Skeletal muscle cell (primary cell): Measurements from ENCODE around the gene RILP.
A peak's percentile ranks its signal among the peaks of the same experiment; 100 is the strongest.

ENCODE experiments used
- DNase-seq: peaks from one replicate; pipeline ENCODE4 v3.0.0-alpha.2; 2010; ENCODE audit warnings: low read depth
- H3K4me3 ChIP-seq: 2 replicates; pipeline ENCODE4 v1.5.1; 2011; ENCODE audit warnings: low read depth, mild to moderate bottlenecking, control low read depth, low read length, moderate library complexity

The RILP gene

GRCh38 chr17:1648963-1649843 is 463 bp downstream of the RILP start:
- H3K4me3 ChIP-seq, result peak overlapping the region; percentile 58
- peak; percentile 77 for DNase-seq

- peak overlapping the region; percentile 53 for H3K4me3 ChIP-seq
- no peak for DNase-seq
Measured at GRCh38 chr17:1648173-1648962, 1.3 kb downstream of the RILP start.

- H3K4me3 ChIP-seq, result no peak overlapping the region
- DNase-seq, result no peak
Measured at GRCh38 chr17:1647802-1648171, 1.9 kb downstream of the RILP start.

- no peak overlapping the region for H3K4me3 ChIP-seq
- no peak for DNase-seq
Measured at GRCh38 chr17:1646199-1646875, 3.3 kb downstream of the RILP start.

GRCh38 chr17:1645207-1646171 is 4.2 kb downstream of the RILP start, which contains the start of gene SCARF1:
TSS of gene SCARF1 (minus strand) at chr17:1645732. CDS start at chr17:1645697, 35 bp downstream.
- H3K4me3 ChIP-seq, result no peak within 1 kb of the TSS
- DNase-seq, result no peak

- DNase-seq, result no peak
- H3K4me3 ChIP-seq, result no peak overlapping the region
Measured at GRCh38 chr17:1644493-1645206, 5.0 kb downstream of the RILP start.

- no peak for DNase-seq
- peak overlapping the region; percentile 35 for H3K4me3 ChIP-seq
Measured at GRCh38 chr17:1643999-1644492, 5.6 kb downstream of the RILP start.

GRCh38 chr17:1643293-1643998 is 6.2 kb downstream of the RILP start:
- peak overlapping the region; percentile 35 for H3K4me3 ChIP-seq
- no peak for DNase-seq

GRCh38 chr17:1641065-1641403 is 8.6 kb downstream of the RILP start:
- no peak overlapping the region for H3K4me3 ChIP-seq
- DNase-seq, result no peak

- DNase-seq, result no peak
- H3K4me3 ChIP-seq, result no peak overlapping the region
Measured at GRCh38 chr17:1640329-1641064, 9.2 kb downstream of the RILP start.

GRCh38 chr17:1639549-1640180 is 10.0 kb downstream of the RILP start:
- H3K4me3 ChIP-seq, result no peak overlapping the region
- no peak for DNase-seq

- H3K4me3 ChIP-seq, result no peak overlapping the region
- DNase-seq, result no peak
Measured at GRCh38 chr17:1638624-1639300, 10.9 kb downstream of the RILP start.

- no peak for DNase-seq
- H3K4me3 ChIP-seq, result no peak overlapping the region
Measured at GRCh38 chr17:1638171-1638590, 11.5 kb downstream of the RILP start.

- no peak overlapping the region for H3K4me3 ChIP-seq
- DNase-seq, result no peak
Measured at GRCh38 chr17:1636732-1637285, 12.9 kb downstream of the RILP start.

GRCh38 chr17:1635675-1636465 is 13.8 kb downstream of the RILP start:
- no peak overlapping the region for H3K4me3 ChIP-seq
- no peak for DNase-seq
